ENCODE results near the gene ATP1B3. TPM values are rescaled to one million over a fixed set of nuclear protein-coding genes. Genes with fewer than 3 reads are reported as not detected.

Gene ATP1B3
- total RNA-seq, 5 donors from 2014 or later (not counting 1 experiment from before 2014, with no cell fraction given): 28.7 to 41.4 (median 35.3) TPM

- 83% methylated on average over 1 of the region's 4 CpGs for WGBS (ENCODE audit: insufficient coverage)
- Mint-ChIP-seq H3K4me1 (peaks cover 0 to 7% (median 2%) of the 10 kb centered on the region in 3 donors), H3K27ac (no peak overlapping the region), H3K9me3 (no peaks in the 10 kb centered on the region), H3K27me3 (no peaks in the 10 kb centered on the region), H3K4me3 (no peak overlapping the region), H3K36me3 (no peaks in the 10 kb centered on the region)
- H3K4me3 ChIP-seq (ENCODE audit: control insufficient read depth in 1 of 2, extremely low read depth in 1 of 2, low read length in 1 of 2): no peak overlapping the region
- no peak for DNase-seq
- no peak overlapping the region for H3K27ac ChIP-seq (ENCODE audit: low read length)
- POLR2A ChIA-PET: no interaction called here
- no peaks in the 10 kb centered on the region for H3K9me3 ChIP-seq
- no peaks in the 10 kb centered on the region for H3K4me1 ChIP-seq (ENCODE audit: control insufficient read depth in 1 of 2, extremely low read depth in 1 of 2, insufficient read depth in 2 of 2, low read length in 2 of 2)
- no peaks in the 10 kb centered on the region for H3K36me3 ChIP-seq (ENCODE audit: control insufficient read depth in 2 of 2, extremely low read depth in 1 of 2, insufficient read depth in 1 of 2, low read length in 1 of 2)
- H3K27me3 ChIP-seq (replicated peaks in 1 of 2; ENCODE audit: control insufficient read depth in 2 of 2, extremely low read depth in 1 of 2, insufficient read depth in 2 of 2, low read length in 1 of 2): no peaks in the 10 kb centered on the region
- ATAC-seq (replicated peaks in 1 of 4): no peak
- CTCF ChIA-PET: no interaction called here
These were observed 63.3 kb downstream of the ATP1B3 start for GRCh38 chr3:141939759-141940158.

DNA sequence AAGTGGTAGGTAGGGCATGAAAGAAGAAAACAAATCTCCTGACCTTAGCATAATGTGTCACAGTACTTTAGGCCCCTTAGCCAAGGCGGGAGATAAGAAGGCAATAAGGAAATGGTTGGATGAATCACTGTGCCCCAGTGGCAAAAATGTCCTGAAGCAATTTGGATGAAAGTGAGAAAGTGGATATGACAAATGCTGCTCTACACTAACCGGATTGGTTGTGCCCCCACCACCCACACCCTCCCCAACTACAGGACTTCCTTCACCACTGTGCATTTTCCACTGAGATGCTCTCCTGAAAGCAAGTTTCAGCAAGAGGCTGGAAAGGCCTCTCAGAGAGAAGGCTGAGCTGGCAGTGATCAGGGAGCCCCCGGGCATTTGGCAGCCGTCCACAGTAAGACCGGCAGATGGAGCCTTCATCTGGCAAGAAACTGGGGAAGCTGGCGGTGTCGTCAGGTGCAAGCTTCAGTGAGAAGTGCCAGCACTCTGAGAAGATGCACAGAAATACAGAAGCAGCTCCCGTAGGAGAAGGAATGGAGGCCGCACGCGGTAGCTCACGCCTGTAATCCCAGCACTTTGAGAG, 63.8 kb downstream of the ATP1B3 start:
- POLR2A ChIA-PET: no interaction called here
- H3K4me3 ChIP-seq (ENCODE audit: control insufficient read depth in 1 of 2, extremely low read depth in 1 of 2, low read length in 1 of 2): no peak overlapping the region
- peaks cover 0 to 7% (median 2%) of the 10 kb centered on the region in 3 donors for H3K4me1 Mint-ChIP-seq
- H3K4me3 Mint-ChIP-seq: no peak overlapping the region
- WGBS (ENCODE audit: insufficient coverage): 34% methylated on average over 6 of the region's 12 CpGs
- no peaks in the 10 kb centered on the region for H3K36me3 Mint-ChIP-seq
- H3K27ac ChIP-seq (ENCODE audit: low read length): no peak overlapping the region
- no peaks in the 10 kb centered on the region for H3K4me1 ChIP-seq (ENCODE audit: control insufficient read depth in 1 of 2, extremely low read depth in 1 of 2, insufficient read depth in 2 of 2, low read length in 2 of 2)
- CTCF ChIA-PET: no interaction called here
- no peak overlapping the region for H3K27ac Mint-ChIP-seq
- DNase-seq (no peak), ATAC-seq (replicated peaks in 1 of 4) (no peak)
- H3K9me3 Mint-ChIP-seq: no peaks in the 10 kb centered on the region
- no peaks in the 10 kb centered on the region for H3K36me3 ChIP-seq (ENCODE audit: control insufficient read depth in 2 of 2, extremely low read depth in 1 of 2, insufficient read depth in 1 of 2, low read length in 1 of 2)
- no peaks in the 10 kb centered on the region for H3K27me3 ChIP-seq (replicated peaks in 1 of 2; ENCODE audit: control insufficient read depth in 2 of 2, extremely low read depth in 1 of 2, insufficient read depth in 2 of 2, low read length in 1 of 2)
- no peaks in the 10 kb centered on the region for H3K9me3 ChIP-seq
- no peaks in the 10 kb centered on the region for H3K27me3 Mint-ChIP-seq

DNA sequence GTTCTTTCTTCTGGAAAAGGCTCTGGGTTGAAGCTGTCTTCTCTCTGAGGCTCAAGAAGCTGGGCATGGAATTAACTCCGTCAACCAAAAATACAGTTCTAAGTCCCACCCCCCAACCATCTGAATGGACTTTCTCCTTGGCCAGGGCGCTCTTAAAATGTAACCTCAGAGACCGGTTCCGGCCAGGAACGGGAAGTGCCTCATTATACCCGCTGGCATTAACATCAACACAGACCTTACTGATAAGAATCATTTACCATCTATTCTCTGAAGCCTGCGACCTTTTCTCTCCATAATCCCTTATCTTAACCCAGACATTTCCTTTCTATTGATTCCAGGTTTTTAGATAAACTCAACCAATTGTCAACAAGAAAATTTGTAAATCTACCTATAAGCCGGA, 64.7 kb downstream of the ATP1B3 start:
- ATAC-seq (replicated peaks in 1 of 4) (no peak), DNase-seq (no peak)
- H3K27ac ChIP-seq (ENCODE audit: low read length): no peak overlapping the region
- CTCF ChIA-PET: interaction anchor here in 1 of 2 donors (0.6 kb wide), 1 partner anchor 257 kb away, joined by 3 read pairs; no protein-coding TSS in a partner anchor
- no peaks in the 10 kb centered on the region for H3K9me3 Mint-ChIP-seq
- no peaks in the 10 kb centered on the region for H3K36me3 Mint-ChIP-seq
- H3K4me1 ChIP-seq (ENCODE audit: control insufficient read depth in 1 of 2, extremely low read depth in 1 of 2, insufficient read depth in 2 of 2, low read length in 2 of 2): no peaks in the 10 kb centered on the region
- no peaks in the 10 kb centered on the region for H3K27me3 ChIP-seq (replicated peaks in 1 of 2; ENCODE audit: control insufficient read depth in 2 of 2, extremely low read depth in 1 of 2, insufficient read depth in 2 of 2, low read length in 1 of 2)
- H3K4me1 Mint-ChIP-seq: peaks cover 0 to 7% (median 2%) of the 10 kb centered on the region in 3 donors
- POLR2A ChIA-PET: no interaction called here
- H3K36me3 ChIP-seq (ENCODE audit: control insufficient read depth in 2 of 2, extremely low read depth in 1 of 2, insufficient read depth in 1 of 2, low read length in 1 of 2): no peaks in the 10 kb centered on the region
- WGBS (ENCODE audit: insufficient coverage): 46% methylated on average over 8 of the region's 8 CpGs
- no peak overlapping the region for H3K4me3 Mint-ChIP-seq
- no peaks in the 10 kb centered on the region for H3K9me3 ChIP-seq
- no peak overlapping the region for H3K4me3 ChIP-seq (ENCODE audit: control insufficient read depth in 1 of 2, extremely low read depth in 1 of 2, low read length in 1 of 2)
- no peaks in the 10 kb centered on the region for H3K27me3 Mint-ChIP-seq
- H3K27ac Mint-ChIP-seq: no peak overlapping the region

GRCh38 chr3:141942006-141942405, 65.6 kb downstream of the ATP1B3 start:
- H3K36me3 ChIP-seq (ENCODE audit: control insufficient read depth in 2 of 2, extremely low read depth in 1 of 2, insufficient read depth in 1 of 2, low read length in 1 of 2): no peaks in the 10 kb centered on the region
- no peaks in the 10 kb centered on the region for H3K4me1 ChIP-seq (ENCODE audit: control insufficient read depth in 1 of 2, extremely low read depth in 1 of 2, insufficient read depth in 2 of 2, low read length in 2 of 2)
- Mint-ChIP-seq H3K9me3 (no peaks in the 10 kb centered on the region), H3K4me1 (peaks cover 0 to 7% (median 2%) of the 10 kb centered on the region in 3 donors), H3K4me3 (no peak overlapping the region), H3K27me3 (no peaks in the 10 kb centered on the region), H3K36me3 (no peaks in the 10 kb centered on the region), H3K27ac (no peak overlapping the region)
- no peaks in the 10 kb centered on the region for H3K9me3 ChIP-seq
- ChIA-PET POLR2A (no interaction called here), CTCF (interaction anchor here in 1 of 2 donors (0.6 kb wide), 1 partner anchor 554 kb away, joined by 3 read pairs; no protein-coding TSS in a partner anchor)
- 92% methylated on average over 4 of the region's 8 CpGs for WGBS (ENCODE audit: insufficient coverage)
- ATAC-seq (replicated peaks in 1 of 4) (no peak), DNase-seq (no peak)
- H3K4me3 ChIP-seq (ENCODE audit: control insufficient read depth in 1 of 2, extremely low read depth in 1 of 2, low read length in 1 of 2): no peak overlapping the region
- H3K27ac ChIP-seq (ENCODE audit: low read length): no peak overlapping the region
- H3K27me3 ChIP-seq (replicated peaks in 1 of 2; ENCODE audit: control insufficient read depth in 2 of 2, extremely low read depth in 1 of 2, insufficient read depth in 2 of 2, low read length in 1 of 2): no peaks in the 10 kb centered on the region

DNA sequence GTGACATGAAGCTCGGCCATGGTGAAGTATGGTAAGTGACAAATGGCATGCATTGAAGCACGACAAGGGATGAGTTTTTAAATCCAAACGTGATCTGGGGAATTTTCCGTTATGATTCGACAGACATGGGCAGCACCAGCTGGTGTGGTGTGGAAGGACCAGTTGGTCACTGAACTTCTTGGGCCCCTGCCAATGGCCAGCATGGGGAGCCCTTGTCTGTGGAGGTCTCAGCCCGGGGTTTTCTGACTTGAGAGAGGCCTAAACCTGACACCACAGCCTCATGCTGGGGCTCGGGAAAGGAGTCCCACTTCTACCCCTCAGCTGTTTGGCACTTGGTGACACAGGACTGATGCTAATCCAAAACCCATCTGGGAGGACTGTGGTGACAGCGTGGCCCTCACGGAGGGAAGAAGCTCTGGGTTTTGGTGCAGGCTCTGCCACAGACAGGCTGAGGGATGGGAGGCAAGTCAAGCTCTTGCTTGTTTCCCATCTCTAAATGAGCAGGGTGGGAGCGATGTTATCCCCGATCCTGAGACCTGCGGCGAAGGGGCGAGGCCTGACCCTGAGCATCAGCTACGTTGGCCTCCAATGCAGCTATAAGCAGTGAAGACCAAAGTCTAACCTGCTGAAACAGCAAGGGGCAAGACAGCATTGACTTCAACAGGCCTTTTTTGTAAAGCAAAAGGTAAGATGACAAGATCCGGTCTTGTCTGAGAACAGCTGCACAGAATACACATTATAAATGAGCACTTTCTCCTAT, 69.5 kb downstream of the ATP1B3 start:
- H3K36me3 ChIP-seq (ENCODE audit: control insufficient read depth in 2 of 2, extremely low read depth in 1 of 2, insufficient read depth in 1 of 2, low read length in 1 of 2): peaks cover 0 to 9% of the 10 kb centered on the region in 2 donors
- ChIA-PET CTCF (no interaction called here), POLR2A (no interaction called here)
- no peaks in the 10 kb centered on the region for H3K4me1 ChIP-seq (ENCODE audit: control insufficient read depth in 1 of 2, extremely low read depth in 1 of 2, insufficient read depth in 2 of 2, low read length in 2 of 2)
- no peak overlapping the region for H3K4me3 Mint-ChIP-seq
- no peak overlapping the region for H3K27ac Mint-ChIP-seq
- DNase-seq (no peak), ATAC-seq (replicated peaks in 1 of 4) (no peak)
- no peaks in the 10 kb centered on the region for H3K9me3 Mint-ChIP-seq
- no peak overlapping the region for H3K4me3 ChIP-seq (ENCODE audit: control insufficient read depth in 1 of 2, extremely low read depth in 1 of 2, low read length in 1 of 2)
- no peaks in the 10 kb centered on the region for H3K27me3 Mint-ChIP-seq
- H3K27ac ChIP-seq (ENCODE audit: low read length): no peak overlapping the region
- no peaks in the 10 kb centered on the region for H3K9me3 ChIP-seq
- H3K4me1 Mint-ChIP-seq: peaks cover 0 to 7% (median 2%) of the 10 kb centered on the region in 3 donors
- 90% methylated on average over 15 of the region's 16 CpGs for WGBS (ENCODE audit: insufficient coverage)
- peaks cover 7% of the 10 kb centered on the region for H3K36me3 Mint-ChIP-seq
- no peaks in the 10 kb centered on the region for H3K27me3 ChIP-seq (replicated peaks in 1 of 2; ENCODE audit: control insufficient read depth in 2 of 2, extremely low read depth in 1 of 2, insufficient read depth in 2 of 2, low read length in 1 of 2)

GRCh38 chr3:141949399-141949798, 73.0 kb downstream of the ATP1B3 start:
- no peaks in the 10 kb centered on the region for H3K9me3 ChIP-seq
- peaks cover 9 to 11% of the 10 kb centered on the region in 2 donors for H3K36me3 ChIP-seq (ENCODE audit: control insufficient read depth in 2 of 2, extremely low read depth in 1 of 2, insufficient read depth in 1 of 2, low read length in 1 of 2)
- no peak overlapping the region for H3K27ac Mint-ChIP-seq
- ChIA-PET POLR2A (interaction anchor here (0.5 to 0.6 kb wide), 3 partner anchors 40 to 511 kb away, joined by 3 to 9 read pairs (median 3); no protein-coding TSS in a partner anchor), CTCF (interaction anchor here in 1 of 2 donors (0.6 kb wide), 1 partner anchor 34 kb away, joined by 3 read pairs; no protein-coding TSS in a partner anchor)
- ATAC-seq (replicated peaks in 1 of 4) (no peak), DNase-seq (no peak)
- H3K9me3 Mint-ChIP-seq: no peaks in the 10 kb centered on the region
- H3K4me3 ChIP-seq (ENCODE audit: control insufficient read depth in 1 of 2, extremely low read depth in 1 of 2, low read length in 1 of 2): no peak overlapping the region
- no peaks in the 10 kb centered on the region for H3K27me3 ChIP-seq (replicated peaks in 1 of 2; ENCODE audit: control insufficient read depth in 2 of 2, extremely low read depth in 1 of 2, insufficient read depth in 2 of 2, low read length in 1 of 2)
- WGBS (ENCODE audit: insufficient coverage): 68% methylated on average over 4 of the region's 10 CpGs
- no peaks in the 10 kb centered on the region for H3K4me1 ChIP-seq (ENCODE audit: control insufficient read depth in 1 of 2, extremely low read depth in 1 of 2, insufficient read depth in 2 of 2, low read length in 2 of 2)
- no peak overlapping the region for H3K27ac ChIP-seq (ENCODE audit: low read length)
- H3K4me1 Mint-ChIP-seq: no peaks in the 10 kb centered on the region
- peaks cover 23% of the 10 kb centered on the region for H3K36me3 Mint-ChIP-seq
- no peak overlapping the region for H3K4me3 Mint-ChIP-seq
- no peaks in the 10 kb centered on the region for H3K27me3 Mint-ChIP-seq

Measured in T-cell (primary cell).